GM13976 (cell line): ENCODE measurements around the gene LRRC8A.

Experiments
- DNase-seq: peaks from one replicate; pipeline ENCODE4 v3.0.0; 2012; ENCODE audit warnings: low spot score
- in situ Hi-C: fragments of 300-500 bp; cut with MboI; formaldehyde crosslinking; loops from one replicate; pipeline ENCODE4 v1.12.0; 2022; ENCODE audit warnings: low sequenced_read_pairs, mixed read lengths, inconsistent platforms; ENCODE audit not compliant: unreplicated experiment
- TF ChIP-seq, protein P1 (sequence below): IDR thresholded peaks from 2 replicates; pipeline ENCODE4 v1.5.1; 2012; ENCODE audit warnings: borderline replicate concordance, mild to moderate bottlenecking; ENCODE audit not compliant: insufficient read depth; ENCODE audit errors: extremely low read depth, missing control alignments, control extremely low read depth

The LRRC8A gene

DNA sequence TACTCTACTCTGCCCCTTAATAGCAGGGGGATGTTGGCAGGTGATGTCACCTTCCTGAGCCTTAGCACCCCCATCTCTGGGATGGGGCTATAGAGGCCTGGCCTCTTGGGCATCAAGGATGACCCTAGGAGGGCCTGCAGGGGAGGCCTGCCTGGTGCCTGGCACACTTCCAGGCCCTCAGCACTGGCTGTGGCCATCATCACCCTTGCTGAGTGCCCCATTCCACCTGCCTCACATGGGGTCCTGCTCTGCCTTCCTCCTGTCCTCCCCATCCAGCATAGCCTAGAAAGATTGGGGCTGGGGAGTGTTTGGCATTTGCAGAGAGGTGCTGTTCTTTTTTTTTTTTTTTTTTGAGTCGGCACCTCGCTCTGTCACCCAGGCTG, 21.1 kb downstream of the LRRC8A start:
- TF ChIP-seq, protein P1, sequence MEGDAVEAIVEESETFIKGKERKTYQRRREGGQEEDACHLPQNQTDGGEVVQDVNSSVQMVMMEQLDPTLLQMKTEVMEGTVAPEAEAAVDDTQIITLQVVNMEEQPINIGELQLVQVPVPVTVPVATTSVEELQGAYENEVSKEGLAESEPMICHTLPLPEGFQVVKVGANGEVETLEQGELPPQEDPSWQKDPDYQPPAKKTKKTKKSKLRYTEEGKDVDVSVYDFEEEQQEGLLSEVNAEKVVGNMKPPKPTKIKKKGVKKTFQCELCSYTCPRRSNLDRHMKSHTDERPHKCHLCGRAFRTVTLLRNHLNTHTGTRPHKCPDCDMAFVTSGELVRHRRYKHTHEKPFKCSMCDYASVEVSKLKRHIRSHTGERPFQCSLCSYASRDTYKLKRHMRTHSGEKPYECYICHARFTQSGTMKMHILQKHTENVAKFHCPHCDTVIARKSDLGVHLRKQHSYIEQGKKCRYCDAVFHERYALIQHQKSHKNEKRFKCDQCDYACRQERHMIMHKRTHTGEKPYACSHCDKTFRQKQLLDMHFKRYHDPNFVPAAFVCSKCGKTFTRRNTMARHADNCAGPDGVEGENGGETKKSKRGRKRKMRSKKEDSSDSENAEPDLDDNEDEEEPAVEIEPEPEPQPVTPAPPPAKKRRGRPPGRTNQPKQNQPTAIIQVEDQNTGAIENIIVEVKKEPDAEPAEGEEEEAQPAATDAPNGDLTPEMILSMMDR = no peak
- DNase-seq = no peak
- in situ Hi-C loops = no loop called here

DNA sequence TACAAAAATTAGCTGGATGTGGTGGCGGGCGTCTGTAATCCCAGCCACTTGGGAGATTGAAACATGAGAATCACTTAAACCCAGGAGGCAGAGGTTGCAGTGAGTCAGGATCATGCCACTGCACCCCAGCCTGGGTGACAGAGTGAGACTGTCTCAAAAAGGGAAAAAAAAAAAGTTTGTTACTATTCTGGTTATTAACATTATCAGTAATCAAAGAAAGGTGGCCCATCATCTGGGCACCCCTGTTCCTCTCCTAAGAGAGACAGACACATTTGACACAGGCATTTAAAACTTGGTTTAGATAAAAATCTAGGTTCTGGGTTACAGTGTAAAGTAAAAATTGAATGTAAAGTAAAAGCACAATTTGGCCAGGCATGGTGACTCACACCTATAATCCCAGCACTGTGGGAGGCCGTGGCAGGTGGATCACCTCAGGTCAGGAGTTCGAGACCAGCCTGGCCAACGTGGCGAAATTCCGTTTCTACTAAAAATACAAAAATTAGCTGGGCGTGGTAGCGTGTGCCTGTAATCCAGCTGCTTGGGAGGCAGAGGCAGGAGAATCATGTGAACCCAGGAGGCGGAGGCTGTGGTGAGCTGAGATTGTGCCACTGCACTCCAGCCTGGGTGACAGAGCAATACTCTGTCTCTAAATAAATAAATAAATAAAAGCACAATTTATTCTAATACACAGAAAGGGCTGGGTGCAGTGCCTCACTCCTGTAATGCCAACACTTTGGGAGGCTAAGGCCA, 22.1 kb downstream of the LRRC8A start:
- in situ Hi-C loops = no loop called here
- TF ChIP-seq, protein P1 = no peak
- DNase-seq = no peak

GRCh38 chr9:128905964-128906363, 24.0 kb downstream of the LRRC8A start:
- no peak for DNase-seq
- in situ Hi-C loops = no loop called here
- TF ChIP-seq, protein P1 = no peak

DNA sequence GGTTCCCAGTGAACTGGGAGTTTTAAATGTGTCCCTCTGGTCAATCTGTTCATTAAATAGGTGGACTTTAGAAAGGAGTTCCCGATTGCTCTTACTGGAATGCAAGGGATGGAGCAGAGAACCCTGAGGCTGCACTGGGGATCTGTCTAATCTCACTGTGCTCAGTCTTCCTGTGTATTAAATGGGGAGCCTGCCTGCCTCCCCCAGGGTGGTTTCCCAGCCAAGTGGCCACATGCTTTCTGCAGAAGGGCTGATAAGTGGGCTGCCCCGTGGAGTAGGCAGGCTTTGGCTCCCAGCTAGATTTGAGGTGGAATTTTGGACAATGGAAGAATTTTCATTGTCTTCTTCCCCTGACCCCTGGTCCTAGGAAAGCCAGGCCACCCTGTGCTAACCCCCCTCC, 24.8 kb downstream of the LRRC8A start:
- no peak for DNase-seq
- TF ChIP-seq, protein P1 = no peak
- in situ Hi-C loops = no loop called here

DNA sequence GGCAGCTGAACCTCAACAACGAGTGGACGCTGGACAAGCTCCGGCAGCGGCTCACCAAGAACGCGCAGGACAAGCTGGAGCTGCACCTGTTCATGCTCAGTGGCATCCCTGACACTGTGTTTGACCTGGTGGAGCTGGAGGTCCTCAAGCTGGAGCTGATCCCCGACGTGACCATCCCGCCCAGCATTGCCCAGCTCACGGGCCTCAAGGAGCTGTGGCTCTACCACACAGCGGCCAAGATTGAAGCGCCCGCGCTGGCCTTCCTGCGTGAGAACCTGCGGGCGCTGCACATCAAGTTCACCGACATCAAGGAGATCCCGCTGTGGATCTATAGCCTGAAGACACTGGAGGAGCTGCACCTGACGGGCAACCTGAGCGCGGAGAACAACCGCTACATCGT, 26.4 kb downstream of the LRRC8A start:
- no peak for DNase-seq
- in situ Hi-C loops = no loop called here
- TF ChIP-seq, protein P1 = no peak

- DNase-seq = no peak
- in situ Hi-C loops = no loop called here
- TF ChIP-seq, protein P1 = no peak
Observed at GRCh38 chr9:128909859-128910258, 27.9 kb downstream of the LRRC8A start.
